GM12891 (cell line): ENCODE measurements around the gene RUFY2.

Source experiments
- DNase-seq: peaks from one replicate; pipeline ENCODE4 v3.0.0; 2011; ENCODE audit warnings: low spot score; ENCODE audit not compliant: insufficient read length
- FAIRE-seq: peaks from 2 replicates; lab custom pipeline; 2011; peaks lifted over from hg19 to GRCh38; lab: Jason Lieb, UNC
- PAX5 ChIP-seq: IDR thresholded peaks from 2 replicates; pipeline ENCODE4 v1.6.1; 2011; ENCODE audit warnings: low read length, moderate library complexity, mild to moderate bottlenecking; ENCODE audit not compliant: insufficient read depth, severe bottlenecking
- POLR2A ChIP-seq: IDR thresholded peaks from 2 replicates; pipeline ENCODE4 v1.6.1; 2011; ENCODE audit warnings: low read depth, low read length, control low read depth
- POLR2AphosphoS5 ChIP-seq: IDR thresholded peaks from 2 replicates; pipeline ENCODE4 v1.6.1; 2011; ENCODE audit warnings: low read depth, low read length, control low read depth
- POU2F2 ChIP-seq: IDR thresholded peaks from 2 replicates; pipeline ENCODE4 v1.6.1; 2011; ENCODE audit warnings: low read depth, mild to moderate bottlenecking, control low read depth, low read length, moderate library complexity
- SPI1 ChIP-seq: IDR thresholded peaks from 2 replicates; pipeline ENCODE4 v1.6.1; 2011; ENCODE audit warnings: low read depth, low read length, control low read depth
- TAF1 ChIP-seq: IDR thresholded peaks from 2 replicates; pipeline ENCODE4 v1.6.1; 2011; ENCODE audit warnings: low read depth, low read length, control low read depth

The RUFY2 gene

GRCh38 chr10:68302503-68302823 lies 104.6 kb downstream of the RUFY2 start:
- no peak for DNase-seq
- TF ChIP-seq PAX5 (no peak), POLR2AphosphoS5 (no peak), TAF1 (no peak), POU2F2 (no peak), SPI1 (no peak), POLR2A (no peak)
- no peak for FAIRE-seq

- TF ChIP-seq POU2F2 (no peak), SPI1 (no peak), TAF1 (no peak), POLR2A (no peak), POLR2AphosphoS5 (no peak), PAX5 (no peak)
- DNase-seq: no peak
- peak; percentile 92 for FAIRE-seq
Measured at GRCh38 chr10:68301790-68302502, 105.1 kb downstream of the RUFY2 start.

- TF ChIP-seq TAF1 (no peak), PAX5 (no peak), SPI1 (no peak), POU2F2 (no peak), POLR2A (no peak), POLR2AphosphoS5 (no peak)
- FAIRE-seq (no peak), DNase-seq (no peak)
Measured at GRCh38 chr10:68301301-68301700, 105.8 kb downstream of the RUFY2 start.

GRCh38 chr10:68296843-68297663 lies 110.0 kb downstream of the RUFY2 start:
- FAIRE-seq (no peak), DNase-seq (no peak)
- no peak for TF ChIP-seq POLR2A
- no peak for TF ChIP-seq POU2F2
